Retina (tissue), 1 donor: ENCODE data around the gene CR1.
"Not testable (repeated sequence)": the region's sequence is repeated elsewhere in the genome, so short reads cannot be mapped to it uniquely, and the experiment has no call there.

Experiments used
- DNase-seq: peaks from one replicate; pipeline ENCODE4 v3.0.0-alpha.2; 2016

The CR1 gene

GRCh38 chr1:207690551-207690950 is 194.6 kb downstream of the CR1 start:
- DNase-seq = not testable (repeated sequence)

DNA sequence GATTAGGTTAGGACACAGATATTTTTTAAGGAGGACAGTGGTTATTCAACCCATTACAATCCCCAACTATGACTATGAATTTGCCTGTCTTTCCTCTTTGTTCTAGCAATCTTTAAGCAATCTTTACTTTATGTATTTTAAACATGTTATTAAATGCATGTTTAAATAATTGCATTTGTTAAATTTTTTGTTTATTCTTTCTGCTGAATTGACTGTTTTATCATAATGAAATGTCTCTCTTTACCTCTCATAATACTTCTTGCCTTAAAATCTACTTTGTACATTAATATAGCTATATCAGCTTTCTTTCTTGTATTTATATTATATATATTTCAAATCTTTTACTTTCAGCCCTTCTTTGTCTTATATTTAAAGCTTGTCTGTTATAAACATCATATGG is 195.1 kb downstream of the CR1 start:
- no peak for DNase-seq
